ENCODE data around the gene RINL. TPM values are rescaled to one million over a fixed set of nuclear protein-coding genes. Genes with fewer than 3 reads are reported as not detected.

The RINL gene
- total RNA-seq, 1 donor from 2014 or later: 2.7 TPM

DNA sequence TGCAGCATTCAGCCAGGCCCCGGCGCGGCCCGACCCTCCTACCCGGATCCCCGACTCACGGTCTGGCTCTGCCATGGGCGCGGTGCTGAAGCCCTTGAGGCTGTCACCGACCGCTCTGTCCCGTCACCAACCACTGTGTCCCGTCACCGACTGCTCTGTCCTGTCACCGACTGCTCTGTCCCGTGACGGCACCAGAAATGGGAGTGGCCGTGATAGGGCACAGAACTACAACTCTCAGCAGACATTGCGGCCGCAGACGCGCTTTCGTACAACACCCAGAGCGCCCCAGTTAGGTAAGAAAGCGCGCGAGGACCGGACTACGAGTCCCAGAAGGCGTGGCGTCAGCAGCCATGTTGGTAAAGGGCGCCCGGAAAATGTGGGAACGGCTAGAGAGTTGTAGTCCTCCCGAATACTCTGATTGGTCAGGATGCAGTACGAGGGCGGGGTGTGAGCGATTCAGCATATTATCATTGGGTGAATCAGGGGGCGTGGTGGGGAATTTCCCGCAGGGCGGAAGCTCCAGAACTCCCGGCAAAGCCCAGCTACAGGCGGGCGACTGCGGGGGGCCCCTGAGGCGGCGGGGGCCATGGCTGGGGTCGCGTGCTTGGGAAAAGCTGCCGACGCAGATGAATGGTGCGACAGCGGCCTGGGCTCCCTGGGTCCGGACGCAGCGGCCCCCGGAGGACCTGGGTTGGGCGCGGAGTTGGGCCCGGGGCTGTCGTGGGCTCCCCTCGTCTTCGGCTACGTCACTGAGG lies 21.5 kb upstream of the RINL start, which contains the start of the genes NFKBIB and SIRT2:
NFKBIB (plus strand) TSS at position 523 of the 755 bp plus-strand sequence; CDS start at position 587, 64 bp downstream.
SIRT2 (minus strand) TSS at position 172 of the 755 bp plus-strand sequence; CDS start at position 75, 97 bp downstream.
- Mint-ChIP-seq H3K27ac (ENCODE audit: unreplicated experiment) (peak within 1 kb of the TSS; percentile 60), H3K36me3 (ENCODE audit: unreplicated experiment) (no peaks in the 10 kb centered on the region), H3K4me3 (ENCODE audit: unreplicated experiment) (peak within 1 kb of the TSS; percentile 93), H3K9me3 (ENCODE audit: unreplicated experiment) (peaks cover 11% of the 10 kb centered on the region), H3K4me1 (ENCODE audit: low read depth, unreplicated experiment) (peaks cover 17% of the 10 kb centered on the region), H3K27me3 (ENCODE audit: unreplicated experiment) (peaks cover 8% of the 10 kb centered on the region)
- peak; percentile 97 for DNase-seq
- TF ChIP-seq, protein P1, sequence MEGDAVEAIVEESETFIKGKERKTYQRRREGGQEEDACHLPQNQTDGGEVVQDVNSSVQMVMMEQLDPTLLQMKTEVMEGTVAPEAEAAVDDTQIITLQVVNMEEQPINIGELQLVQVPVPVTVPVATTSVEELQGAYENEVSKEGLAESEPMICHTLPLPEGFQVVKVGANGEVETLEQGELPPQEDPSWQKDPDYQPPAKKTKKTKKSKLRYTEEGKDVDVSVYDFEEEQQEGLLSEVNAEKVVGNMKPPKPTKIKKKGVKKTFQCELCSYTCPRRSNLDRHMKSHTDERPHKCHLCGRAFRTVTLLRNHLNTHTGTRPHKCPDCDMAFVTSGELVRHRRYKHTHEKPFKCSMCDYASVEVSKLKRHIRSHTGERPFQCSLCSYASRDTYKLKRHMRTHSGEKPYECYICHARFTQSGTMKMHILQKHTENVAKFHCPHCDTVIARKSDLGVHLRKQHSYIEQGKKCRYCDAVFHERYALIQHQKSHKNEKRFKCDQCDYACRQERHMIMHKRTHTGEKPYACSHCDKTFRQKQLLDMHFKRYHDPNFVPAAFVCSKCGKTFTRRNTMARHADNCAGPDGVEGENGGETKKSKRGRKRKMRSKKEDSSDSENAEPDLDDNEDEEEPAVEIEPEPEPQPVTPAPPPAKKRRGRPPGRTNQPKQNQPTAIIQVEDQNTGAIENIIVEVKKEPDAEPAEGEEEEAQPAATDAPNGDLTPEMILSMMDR (IDR thresholded peaks at IDR 0.05; ENCODE audit: partially characterized antibody, unreplicated experiment): no peak

- TF ChIP-seq, protein P1 (IDR thresholded peaks at IDR 0.05; ENCODE audit: partially characterized antibody, unreplicated experiment): no peak
- peaks cover 17% of the 10 kb centered on the region for H3K4me1 Mint-ChIP-seq (ENCODE audit: low read depth, unreplicated experiment)
- H3K27ac Mint-ChIP-seq (ENCODE audit: unreplicated experiment): peak overlapping the region; percentile 45
- H3K36me3 Mint-ChIP-seq (ENCODE audit: unreplicated experiment): no peaks in the 10 kb centered on the region
- peaks cover 8% of the 10 kb centered on the region for H3K27me3 Mint-ChIP-seq (ENCODE audit: unreplicated experiment)
- peaks cover 11% of the 10 kb centered on the region for H3K9me3 Mint-ChIP-seq (ENCODE audit: unreplicated experiment)
- no peak for DNase-seq
- H3K4me3 Mint-ChIP-seq (ENCODE audit: unreplicated experiment): peak overlapping the region; percentile 93
These were observed 20.8 kb upstream of the RINL start for GRCh38 chr19:38898788-38899446.

DNA sequence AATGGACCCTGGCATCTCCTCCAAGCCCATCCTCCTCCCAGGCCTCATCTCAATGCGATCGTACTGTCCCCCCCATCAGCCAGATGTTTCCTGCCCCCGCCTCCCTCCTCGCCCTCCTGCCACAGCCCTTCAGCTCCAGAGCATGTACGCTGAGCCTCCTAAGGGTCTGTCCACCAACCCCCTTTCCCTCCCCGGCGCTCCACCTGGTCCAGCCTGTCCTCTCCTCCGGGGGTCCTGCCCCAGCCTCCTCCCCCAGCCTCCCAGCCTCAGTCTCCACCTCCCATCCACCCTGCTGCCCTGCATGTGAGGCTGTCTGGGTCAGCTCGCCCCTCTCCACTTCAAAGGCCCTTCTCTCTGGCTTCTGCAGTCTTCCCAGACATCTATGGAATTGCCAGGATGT lies 16.9 kb upstream of the RINL start:
- H3K27me3 Mint-ChIP-seq (ENCODE audit: unreplicated experiment): peaks cover 4% of the 10 kb centered on the region
- DNase-seq: no peak
- peaks cover 12% of the 10 kb centered on the region for H3K4me1 Mint-ChIP-seq (ENCODE audit: low read depth, unreplicated experiment)
- H3K4me3 Mint-ChIP-seq (ENCODE audit: unreplicated experiment): no peak overlapping the region
- H3K36me3 Mint-ChIP-seq (ENCODE audit: unreplicated experiment): no peaks in the 10 kb centered on the region
- TF ChIP-seq, protein P1 (IDR thresholded peaks at IDR 0.05; ENCODE audit: partially characterized antibody, unreplicated experiment): no peak
- H3K9me3 Mint-ChIP-seq (ENCODE audit: unreplicated experiment): peaks cover 6% of the 10 kb centered on the region
- H3K27ac Mint-ChIP-seq (ENCODE audit: unreplicated experiment): no peak overlapping the region

DNA sequence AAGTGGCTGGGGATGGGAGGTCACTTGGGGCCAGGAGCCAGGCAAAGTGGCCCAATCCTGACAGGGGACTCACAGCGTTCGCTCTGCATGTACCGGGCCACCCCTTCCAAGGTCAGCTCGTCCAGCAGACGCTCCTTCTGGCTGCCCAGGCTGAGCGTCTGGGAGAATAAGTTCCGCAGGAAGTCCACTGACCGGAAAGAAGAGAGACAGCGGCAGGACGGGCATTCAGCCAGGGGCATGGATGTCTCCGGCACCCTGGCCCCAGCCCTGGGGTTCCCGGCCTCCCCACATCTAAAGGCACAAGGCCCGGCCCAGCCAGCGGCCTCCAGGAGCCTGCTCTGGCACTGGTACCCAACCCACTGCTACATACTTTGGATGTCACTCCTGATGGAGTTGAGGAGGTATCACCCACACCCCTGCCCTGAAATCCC lies 15.3 kb upstream of the RINL start:
- no peak overlapping the region for H3K27ac Mint-ChIP-seq (ENCODE audit: unreplicated experiment)
- no peaks in the 10 kb centered on the region for H3K36me3 Mint-ChIP-seq (ENCODE audit: unreplicated experiment)
- no peak overlapping the region for H3K4me3 Mint-ChIP-seq (ENCODE audit: unreplicated experiment)
- TF ChIP-seq, protein P1 (IDR thresholded peaks at IDR 0.05; ENCODE audit: partially characterized antibody, unreplicated experiment): no peak
- peaks cover 2% of the 10 kb centered on the region for H3K27me3 Mint-ChIP-seq (ENCODE audit: unreplicated experiment)
- peaks cover 8% of the 10 kb centered on the region for H3K4me1 Mint-ChIP-seq (ENCODE audit: low read depth, unreplicated experiment)
- H3K9me3 Mint-ChIP-seq (ENCODE audit: unreplicated experiment): peaks cover 2% of the 10 kb centered on the region
- DNase-seq: no peak

All from glutamatergic neuron (in vitro differentiated cells).